SJCRH30 (cell line): Measurements from ENCODE around the gene OCIAD2. TPM values are rescaled to one million over a fixed set of nuclear protein-coding genes. Genes with fewer than 3 reads are reported as not detected.
"Not testable (repeated sequence)": the region's sequence is repeated elsewhere in the genome, so short reads cannot be mapped to it uniquely, and the experiment has no call there.

Experiments
- DNase-seq, 2 experiments: peaks; one replicate each; pipeline ENCODE4 v3.0.0-alpha.2; 2015 to 2020
- H3K27ac ChIP-seq: fragments of 250-450 bp; sonication (Bioruptor Pico); 2 replicates; pipeline ENCODE4 v1.5.1; 2020; ENCODE audit warnings: mild to moderate bottlenecking, moderate library complexity
- H3K27me3 ChIP-seq: fragments of 250-450 bp; sonication (Bioruptor Pico); 2 replicates; pipeline ENCODE4 v1.5.1; 2020; ENCODE audit warnings: mild to moderate bottlenecking, moderate library complexity
- H3K36me3 ChIP-seq: fragments of 250-450 bp; sonication (Bioruptor Pico); 2 replicates; pipeline ENCODE4 v1.5.1; 2020; ENCODE audit warnings: mild to moderate bottlenecking, moderate library complexity
- H3K4me1 ChIP-seq: fragments of 250-450 bp; sonication (Bioruptor Pico); 2 replicates; pipeline ENCODE4 v1.5.1; 2020; ENCODE audit warnings: mild to moderate bottlenecking, moderate library complexity
- H3K4me3 ChIP-seq: fragments of 250-450 bp; sonication (Bioruptor Pico); 2 replicates; pipeline ENCODE4 v1.5.1; 2020; ENCODE audit warnings: mild to moderate bottlenecking, moderate library complexity
- H3K9me3 ChIP-seq: fragments of 250-450 bp; sonication (Bioruptor Pico); replicated peaks from 2 replicates; pipeline ENCODE4 v1.5.1; 2020; ENCODE audit warnings: mild to moderate bottlenecking, moderate library complexity
- total RNA-seq: library from RNA; depleted of rRNA; stranded (reverse); fragments of >200 nt; shearing (Covaris generic); gene quantifications from 2 replicates; pipeline ENCODE4 v1.2.3, GENCODE V29; 2014

OCIAD2 gene
- total RNA-seq, 1 experiment from 2014 or later, result 68.7 TPM

- not testable (repeated sequence) for H3K4me1 ChIP-seq, H3K9me3 ChIP-seq, H3K4me3 ChIP-seq, H3K36me3 ChIP-seq, DNase-seq, H3K27me3 ChIP-seq, H3K27ac ChIP-seq
Observed at GRCh38 chr4:48923065-48923464, 16.5 kb upstream of the OCIAD2 start.

- no peaks in the 10 kb centered on the region for H3K27me3 ChIP-seq
- DNase-seq, result no peak
- H3K27ac ChIP-seq, result no peak overlapping the region
- H3K4me3 ChIP-seq, result no peak overlapping the region
- peaks cover 10% of the 10 kb centered on the region for H3K4me1 ChIP-seq
- H3K36me3 ChIP-seq, result no peaks in the 10 kb centered on the region
- no peaks in the 10 kb centered on the region for H3K9me3 ChIP-seq
Observed at GRCh38 chr4:48914311-48914710, 7.7 kb upstream of the OCIAD2 start.

DNA sequence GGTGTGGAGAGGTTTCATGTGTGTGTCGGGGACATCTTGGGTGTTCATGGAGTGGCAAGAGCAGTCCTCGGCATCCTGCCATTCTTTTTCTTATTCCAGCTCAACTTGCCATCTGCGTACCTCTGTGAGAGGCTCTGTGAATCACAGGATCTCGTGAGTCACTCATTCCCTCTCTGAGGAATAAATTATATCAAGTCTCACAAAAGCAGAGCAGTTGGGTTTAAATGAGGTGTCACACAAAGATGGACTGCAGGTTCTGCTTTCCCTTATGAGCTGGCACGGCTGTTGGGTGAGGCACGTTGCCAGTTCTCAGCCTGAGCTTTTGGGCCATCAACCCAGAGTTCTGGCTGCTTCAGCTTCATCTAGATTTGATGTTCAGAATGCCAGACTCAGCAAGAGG lies 6.8 kb upstream of the OCIAD2 start:
- no peaks in the 10 kb centered on the region for H3K36me3 ChIP-seq
- no peak overlapping the region for H3K4me3 ChIP-seq
- no peaks in the 10 kb centered on the region for H3K9me3 ChIP-seq
- H3K4me1 ChIP-seq, result peaks cover 12% of the 10 kb centered on the region
- H3K27ac ChIP-seq, result no peak overlapping the region
- H3K27me3 ChIP-seq, result no peaks in the 10 kb centered on the region
- DNase-seq, result no peak

DNA sequence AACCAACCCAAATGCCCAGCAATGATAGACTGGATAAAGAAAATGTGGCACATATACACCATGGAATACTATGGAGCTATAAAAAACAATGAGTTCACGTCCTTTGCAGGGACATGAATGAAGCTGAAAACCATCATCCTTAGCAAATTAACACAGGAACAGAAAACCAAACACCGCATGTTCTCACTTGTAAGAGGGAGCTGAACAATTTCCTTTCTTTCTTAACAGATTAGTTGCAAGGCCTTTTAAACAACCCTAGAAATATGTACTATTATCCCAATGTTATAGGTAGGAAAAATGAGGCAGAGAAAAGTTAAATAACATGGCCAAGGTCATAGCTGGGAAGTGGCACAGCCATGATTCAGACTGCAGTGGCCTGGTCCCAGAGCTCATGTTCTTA lies 5.8 kb upstream of the OCIAD2 start:
- no peak overlapping the region for H3K4me3 ChIP-seq
- H3K36me3 ChIP-seq, result no peaks in the 10 kb centered on the region
- H3K27ac ChIP-seq, result no peak overlapping the region
- DNase-seq, result no peak
- H3K4me1 ChIP-seq, result peaks cover 12% of the 10 kb centered on the region
- H3K9me3 ChIP-seq, result no peaks in the 10 kb centered on the region
- no peaks in the 10 kb centered on the region for H3K27me3 ChIP-seq

DNA sequence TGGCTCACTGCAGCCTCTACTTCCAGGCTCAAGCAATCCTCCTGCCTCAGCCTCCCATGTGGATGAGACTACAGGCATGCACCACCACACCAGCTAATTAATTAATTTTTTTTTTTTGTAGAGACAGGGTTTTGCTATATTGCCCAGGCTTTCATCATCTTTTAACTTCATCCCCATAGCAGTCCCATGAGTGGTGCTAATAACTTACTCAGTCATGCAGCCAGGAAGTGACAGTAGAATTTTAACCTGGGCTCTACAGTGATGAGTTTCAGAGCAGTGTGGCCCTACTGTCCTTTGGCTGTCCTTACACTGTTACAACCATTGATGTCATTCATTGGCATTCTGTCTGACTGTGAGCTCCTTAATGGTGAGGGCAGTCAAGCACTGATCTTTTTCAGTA lies 3.9 kb upstream of the OCIAD2 start:
- H3K36me3 ChIP-seq, result no peaks in the 10 kb centered on the region

GRCh38 chr4:48909697-48910096 lies 3.1 kb upstream of the OCIAD2 start:
- Histone ChIP-seq H3K9me3 (no peaks in the 10 kb centered on the region), H3K27ac (no peak overlapping the region), H3K36me3 (no peaks in the 10 kb centered on the region), H3K4me1 (peaks cover 11% of the 10 kb centered on the region), H3K27me3 (no peaks in the 10 kb centered on the region), H3K4me3 (no peak overlapping the region)
- DNase-seq, result peak; percentile 56 to 58

More for the DNA sequence above, 3.9 kb upstream of the OCIAD2 start:
- H3K27ac ChIP-seq, result no peak overlapping the region
- no peaks in the 10 kb centered on the region for H3K9me3 ChIP-seq
- DNase-seq, result no peak
- no peak overlapping the region for H3K4me3 ChIP-seq
- H3K27me3 ChIP-seq, result no peaks in the 10 kb centered on the region
- H3K4me1 ChIP-seq, result peaks cover 7% of the 10 kb centered on the region

DNA sequence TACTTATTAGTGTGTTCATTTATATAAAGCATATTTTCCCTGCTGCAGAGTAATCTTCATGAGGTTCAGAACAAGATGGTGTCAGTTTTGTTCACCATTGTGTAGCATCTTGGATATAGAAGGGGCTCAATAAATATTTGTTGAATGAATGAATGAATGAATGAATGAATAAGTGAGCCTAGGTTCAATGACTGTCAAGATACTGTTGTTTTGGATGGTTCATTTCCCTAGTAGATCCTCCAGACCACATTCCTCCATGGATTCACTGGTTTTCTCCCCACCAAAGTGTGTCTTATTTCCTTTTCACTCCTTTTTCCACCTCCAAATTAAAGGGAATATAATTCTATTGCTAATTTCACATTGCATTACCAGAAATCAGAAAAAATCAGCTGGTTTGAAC lies 2.1 kb upstream of the OCIAD2 start:
- H3K4me1 ChIP-seq, result peaks cover 20% of the 10 kb centered on the region
- no peaks in the 10 kb centered on the region; the same call in 1 of the 2 replicates for H3K36me3 ChIP-seq
- no peak overlapping the region for H3K27ac ChIP-seq
- H3K27me3 ChIP-seq, result no peaks in the 10 kb centered on the region
- no peak overlapping the region for H3K4me3 ChIP-seq
- no peak for DNase-seq
- H3K9me3 ChIP-seq, result no peaks in the 10 kb centered on the region

DNA sequence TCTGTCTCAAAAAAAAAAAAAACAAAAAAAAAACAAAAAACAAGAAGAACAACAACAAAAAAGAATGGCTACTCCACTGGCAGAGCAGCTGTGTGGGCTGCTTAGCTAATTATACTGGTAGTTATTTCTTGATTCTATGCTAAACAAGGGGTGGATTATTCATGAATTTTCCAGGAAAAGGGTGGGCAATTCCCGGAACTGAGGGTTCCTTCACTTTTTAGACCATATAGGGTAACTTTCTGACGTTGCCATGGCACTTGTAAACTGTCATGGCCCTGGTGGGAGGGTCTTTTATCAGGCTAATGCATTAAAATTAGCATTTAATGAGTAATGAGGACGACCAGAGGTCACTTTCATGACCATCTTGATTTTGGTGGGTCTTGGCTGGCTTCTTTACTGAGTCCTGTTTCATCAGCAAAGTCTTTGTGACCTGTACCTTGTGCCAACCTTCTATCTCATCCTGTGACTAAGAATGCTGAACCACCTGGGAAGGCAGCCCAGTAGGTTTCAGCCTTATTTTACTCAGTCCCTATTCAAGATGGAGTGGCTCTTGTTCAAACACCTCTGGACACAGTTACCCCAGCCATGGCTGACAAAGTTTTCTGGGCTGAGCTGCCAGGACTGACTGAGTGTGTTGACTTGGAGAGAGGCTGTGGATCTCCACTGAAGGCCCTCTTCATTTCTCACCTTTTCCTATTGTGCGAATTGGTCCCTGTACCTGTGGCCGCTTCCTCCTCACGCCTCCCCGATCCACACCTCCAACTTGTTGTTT lies 1.3 kb upstream of the OCIAD2 start:
- H3K4me1 ChIP-seq, result peaks cover 21% of the 10 kb centered on the region
- no peak overlapping the region for H3K27ac ChIP-seq
- no peak for DNase-seq
- no peaks in the 10 kb centered on the region; the same call in 1 of the 2 replicates for H3K36me3 ChIP-seq
- H3K27me3 ChIP-seq, result no peaks in the 10 kb centered on the region
- H3K4me3 ChIP-seq, result no peak overlapping the region
- no peaks in the 10 kb centered on the region for H3K9me3 ChIP-seq

- Histone ChIP-seq H3K4me1 (peaks cover 21% of the 10 kb centered on the region), H3K27me3 (no peaks in the 10 kb centered on the region), H3K36me3 (no peaks in the 10 kb centered on the region; the same call in 1 of the 2 replicates), H3K4me3 (peak overlapping the region; percentile 68), H3K9me3 (no peaks in the 10 kb centered on the region), H3K27ac (no peak overlapping the region)
- DNase-seq, result no peak
Observed at GRCh38 chr4:48905363-48906015, 1.1 kb downstream of the OCIAD2 start.

- Histone ChIP-seq H3K36me3 (peaks cover 4% of the 10 kb centered on the region; the same call in 1 of the 2 replicates), H3K27ac (no peak overlapping the region), H3K4me3 (no peak overlapping the region), H3K9me3 (no peaks in the 10 kb centered on the region), H3K27me3 (no peaks in the 10 kb centered on the region), H3K4me1 (peaks cover 19% of the 10 kb centered on the region)
- DNase-seq, result no peak
Observed at GRCh38 chr4:48904541-48905142, 1.9 kb downstream of the OCIAD2 start.

DNA sequence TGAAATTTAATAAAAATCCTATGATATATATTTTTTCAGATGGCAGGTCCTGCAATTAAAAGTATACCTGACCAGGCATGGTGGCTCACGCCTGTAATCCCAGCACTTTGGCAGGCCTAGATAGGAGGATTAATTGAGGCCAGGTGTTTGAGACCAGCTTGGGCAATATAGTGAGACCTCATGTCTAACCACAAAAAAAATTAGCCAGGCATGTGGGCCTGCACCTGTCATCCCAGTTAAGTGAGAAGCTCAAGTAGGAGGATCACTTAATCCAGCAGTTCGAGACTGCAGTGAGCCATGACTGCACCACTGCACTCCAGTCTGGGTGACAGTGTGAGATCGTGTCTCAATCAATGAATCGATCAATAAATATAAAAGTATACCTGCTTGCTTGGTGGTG lies 2.5 kb downstream of the OCIAD2 start:
- H3K4me1 ChIP-seq, result peaks cover 13% of the 10 kb centered on the region

DNA sequence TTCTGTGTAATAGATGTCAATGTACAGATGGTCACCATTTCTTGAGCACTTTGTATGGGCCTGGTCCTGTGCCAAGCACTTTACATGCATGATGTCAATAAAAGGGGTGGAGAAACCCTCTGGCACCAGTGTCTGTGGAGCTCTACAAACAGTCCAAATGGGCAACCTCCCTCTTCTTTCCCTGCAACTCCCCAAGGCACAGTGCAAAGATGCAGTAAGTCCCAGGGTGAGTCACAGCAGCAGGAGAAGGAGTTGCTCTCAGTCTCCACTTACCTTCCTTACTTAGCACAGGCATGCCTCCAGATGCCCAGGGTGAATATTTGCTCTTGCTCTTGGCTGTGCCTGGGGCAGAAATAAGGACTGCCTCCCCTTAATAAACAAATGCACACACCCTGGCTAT lies 4.3 kb downstream of the OCIAD2 start:
- Histone ChIP-seq H3K36me3 (peaks cover 6% of the 10 kb centered on the region; the same call in 1 of the 2 replicates), H3K4me1 (peaks cover 13% of the 10 kb centered on the region)
- DNase-seq, result no peak

More for the DNA sequence above, 2.5 kb downstream of the OCIAD2 start:
- peak; percentile 69 to 85 for DNase-seq
- peaks cover 6% of the 10 kb centered on the region; the same call in 1 of the 2 replicates for H3K36me3 ChIP-seq
- H3K4me3 ChIP-seq, result no peak overlapping the region
- no peaks in the 10 kb centered on the region for H3K27me3 ChIP-seq
- no peaks in the 10 kb centered on the region for H3K9me3 ChIP-seq
- no peak overlapping the region for H3K27ac ChIP-seq

DNA sequence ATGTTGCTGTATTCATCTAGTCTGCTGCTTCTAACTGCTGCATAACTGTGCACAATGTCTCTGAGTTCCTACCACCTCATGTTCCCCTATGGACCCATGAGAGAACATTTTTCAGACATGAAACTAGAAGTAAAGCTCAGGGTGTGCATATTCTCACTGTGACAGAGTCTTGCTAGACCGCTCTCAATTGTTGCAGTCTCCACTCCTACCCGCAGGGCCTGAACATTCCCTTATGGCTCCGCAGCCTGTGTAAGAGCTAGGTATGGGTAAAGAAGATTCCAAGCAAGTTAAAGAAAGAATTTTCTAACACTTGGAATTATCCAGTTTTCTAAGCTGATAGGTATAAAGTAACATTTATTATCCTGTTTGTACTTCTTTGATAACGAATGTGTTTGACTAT lies 5.4 kb downstream of the OCIAD2 start:
- Histone ChIP-seq H3K4me1 (peaks cover 13% of the 10 kb centered on the region), H3K27me3 (no peaks in the 10 kb centered on the region), H3K27ac (no peak overlapping the region), H3K36me3 (peaks cover 6% of the 10 kb centered on the region; the same call in 1 of the 2 replicates), H3K9me3 (no peaks in the 10 kb centered on the region), H3K4me3 (no peak overlapping the region)
- no peak for DNase-seq

More for the DNA sequence above, 4.3 kb downstream of the OCIAD2 start:
- H3K4me3 ChIP-seq, result no peak overlapping the region
- no peaks in the 10 kb centered on the region for H3K9me3 ChIP-seq
- no peaks in the 10 kb centered on the region for H3K27me3 ChIP-seq
- no peak overlapping the region for H3K27ac ChIP-seq

- Histone ChIP-seq H3K4me1 (peaks cover 12% of the 10 kb centered on the region), H3K9me3 (no peaks in the 10 kb centered on the region), H3K36me3 (peaks cover 6% of the 10 kb centered on the region; the same call in 1 of the 2 replicates), H3K27ac (no peak overlapping the region), H3K4me3 (no peak overlapping the region), H3K27me3 (no peaks in the 10 kb centered on the region)
- DNase-seq, result no peak
Observed at GRCh38 chr4:48899950-48900349, 6.6 kb downstream of the OCIAD2 start.

DNA sequence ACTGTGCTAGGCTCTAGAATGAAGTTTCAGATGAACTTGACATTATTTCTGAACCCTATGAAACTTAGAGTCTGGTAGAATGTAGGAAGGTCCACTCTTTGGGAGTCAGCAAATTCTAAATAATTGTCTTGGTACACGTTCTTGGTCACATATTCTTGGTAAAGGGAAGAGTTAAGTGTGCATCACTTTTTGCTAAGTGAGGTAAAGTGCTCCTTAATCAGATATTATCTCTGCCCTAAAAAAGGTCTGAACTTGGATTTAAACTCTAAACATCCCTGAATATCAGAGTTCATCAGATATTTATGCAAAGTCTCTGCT lies 7.2 kb downstream of the OCIAD2 start:
- Histone ChIP-seq H3K4me1 (peaks cover 8% of the 10 kb centered on the region), H3K4me3 (no peak overlapping the region), H3K27ac (no peak overlapping the region), H3K27me3 (no peaks in the 10 kb centered on the region), H3K9me3 (no peaks in the 10 kb centered on the region), H3K36me3 (peaks cover 6% of the 10 kb centered on the region; the same call in 1 of the 2 replicates)
- DNase-seq, result no peak
